Dedifferentiated amniotic fluid mesenchymal stem cell (primary cell): ENCODE measurements around the gene PDE4B.

Source experiments
- DNase-seq: peaks from one replicate; pipeline ENCODE4 v3.0.0-alpha.2; 2016; ENCODE audit errors: extremely low spot score

Gene PDE4B

DNA sequence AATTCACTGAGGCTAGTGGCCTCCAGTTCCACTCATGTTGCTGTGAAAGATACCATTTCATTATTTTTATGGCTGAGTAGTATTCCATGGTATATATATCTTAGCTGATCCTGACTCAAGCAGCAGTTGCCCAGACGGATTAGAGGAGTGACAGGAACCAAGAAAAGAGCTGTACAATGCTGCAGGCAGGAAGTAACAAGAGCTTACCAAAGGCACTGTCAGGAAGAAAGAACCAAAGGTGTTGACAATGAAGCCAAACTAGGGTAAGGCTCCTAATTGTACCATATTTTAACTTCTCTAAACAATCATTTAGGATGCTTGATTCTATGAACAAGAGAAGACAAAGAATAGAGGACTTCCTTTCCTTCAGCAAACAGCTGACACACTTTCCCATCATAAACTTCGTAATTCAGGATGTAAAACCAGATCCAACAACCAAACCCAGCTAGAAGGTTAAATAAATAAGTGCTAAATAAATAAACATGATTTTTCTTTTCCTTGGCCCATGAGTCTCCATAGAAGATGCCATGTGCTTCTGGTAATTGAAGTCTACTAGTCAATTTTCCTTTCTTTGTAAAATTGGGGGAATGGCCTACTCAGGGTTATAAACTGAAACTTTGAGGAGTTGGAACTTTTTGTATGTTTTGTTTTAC lies 493.0 kb downstream of the PDE4B start:
- DNase-seq: no peak

DNA sequence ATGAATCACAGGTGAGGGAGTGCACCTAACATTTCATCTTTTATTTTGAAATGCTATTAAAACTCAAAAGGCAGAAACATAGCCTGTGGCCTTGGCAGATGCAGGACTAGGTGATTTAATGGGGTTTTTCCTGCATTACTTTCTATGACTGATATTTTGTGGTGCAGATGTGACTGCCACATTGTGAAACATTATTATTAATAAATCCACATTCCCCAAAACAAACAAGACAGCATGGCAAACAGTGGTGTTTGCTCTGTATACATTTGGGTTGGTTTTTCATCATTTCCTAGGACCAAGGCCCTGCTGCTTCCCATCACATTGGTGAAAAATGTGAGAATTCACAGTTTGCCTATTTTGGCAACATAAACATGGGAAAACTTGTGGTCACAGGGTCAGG lies 493.6 kb downstream of the PDE4B start:
- DNase-seq: no peak

DNA sequence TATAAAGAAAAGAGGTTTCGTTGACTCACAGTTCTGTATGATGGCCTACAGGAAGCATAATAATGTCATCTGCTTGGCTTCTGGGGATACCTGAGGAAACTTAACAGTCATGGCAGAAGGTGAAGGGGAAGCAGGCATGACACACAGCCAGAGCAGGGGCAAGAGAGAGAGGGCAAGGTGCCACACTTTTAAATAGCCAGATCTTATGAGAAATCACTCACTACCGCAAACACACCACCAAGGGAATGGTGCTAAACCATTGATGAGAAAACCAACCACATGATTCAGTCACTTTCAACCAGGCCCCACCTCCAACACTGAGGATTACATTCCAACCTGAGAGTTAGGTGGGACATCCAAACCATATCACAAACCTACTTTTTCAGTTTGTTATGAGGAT lies 495.4 kb downstream of the PDE4B start:
- DNase-seq: no peak

DNA sequence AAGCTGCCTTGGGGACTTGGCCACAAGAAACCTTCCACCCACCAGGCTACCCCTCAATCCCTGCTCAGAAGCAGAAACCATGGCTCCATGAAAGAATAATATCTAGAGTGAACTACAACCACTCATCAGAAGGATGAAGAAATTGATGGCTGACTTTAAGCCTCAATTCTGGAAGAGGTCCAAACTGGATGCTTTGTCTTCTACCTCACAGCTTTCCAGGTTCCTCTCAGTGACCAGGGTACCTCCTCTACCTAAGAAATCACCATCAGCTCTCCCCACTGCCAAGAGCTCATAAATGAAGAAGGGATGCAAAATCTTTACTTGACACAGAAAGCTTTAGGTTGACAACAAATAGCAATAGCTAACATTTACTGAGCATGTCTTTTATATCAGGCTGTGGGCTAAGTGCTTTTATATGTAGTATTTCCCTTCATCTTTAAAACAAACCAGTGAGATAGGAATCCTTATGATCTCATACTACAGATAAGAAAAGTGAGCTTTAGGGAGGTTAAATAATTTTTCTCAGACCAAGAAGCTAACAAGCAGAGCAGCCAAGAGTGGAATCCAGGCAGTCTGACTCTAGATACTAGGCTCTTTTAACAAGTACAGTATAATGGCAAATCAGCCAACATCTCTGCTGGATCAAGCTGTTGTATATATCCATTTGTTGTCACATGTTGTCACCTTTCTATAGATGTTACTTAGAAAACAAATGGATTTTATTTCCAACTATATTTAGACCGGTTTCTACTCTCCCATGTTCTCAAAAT lies 498.3 kb downstream of the PDE4B start:
- no peak for DNase-seq

- no peak for DNase-seq
Measured at GRCh38 chr1:66291531-66291864, 498.8 kb downstream of the PDE4B start.

DNA sequence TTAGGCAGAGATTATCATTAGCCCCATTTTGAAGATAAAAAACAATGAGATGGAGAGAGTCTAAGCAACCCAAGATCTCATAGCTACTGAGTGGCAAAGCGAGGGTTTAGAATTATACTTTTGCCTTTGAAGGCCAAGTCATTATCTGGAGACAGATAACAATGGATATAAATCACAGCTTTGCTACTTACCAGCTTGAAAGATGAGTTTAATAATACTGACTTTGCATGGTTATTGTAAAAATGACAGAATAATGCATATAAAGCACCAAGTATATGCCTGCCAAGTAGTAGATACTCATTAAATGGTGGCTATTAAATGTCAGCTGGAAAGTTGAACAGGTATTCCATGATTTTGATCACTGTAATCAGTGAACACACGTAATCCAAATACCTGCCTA lies 499.6 kb downstream of the PDE4B start:
- DNase-seq: no peak

DNA sequence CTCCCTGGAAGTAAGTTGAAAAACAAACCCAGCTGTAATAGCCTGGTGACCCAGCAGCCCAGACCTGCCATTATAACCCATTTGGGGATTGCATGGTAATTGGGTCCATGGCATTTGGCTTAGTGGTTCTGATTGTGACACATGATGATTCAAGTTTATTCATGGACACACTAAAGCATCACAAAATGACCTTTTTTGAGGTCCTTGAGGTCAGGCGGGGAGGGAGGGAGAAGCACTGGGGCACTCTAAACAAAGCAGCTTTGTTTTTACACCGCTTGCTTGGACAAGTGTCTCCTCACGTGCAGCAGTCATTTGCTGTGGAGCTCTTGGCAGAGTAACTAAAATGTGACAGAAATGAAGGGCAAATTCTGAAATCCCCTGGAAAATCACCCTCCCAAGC lies 500.2 kb downstream of the PDE4B start:
- DNase-seq: no peak

DNA sequence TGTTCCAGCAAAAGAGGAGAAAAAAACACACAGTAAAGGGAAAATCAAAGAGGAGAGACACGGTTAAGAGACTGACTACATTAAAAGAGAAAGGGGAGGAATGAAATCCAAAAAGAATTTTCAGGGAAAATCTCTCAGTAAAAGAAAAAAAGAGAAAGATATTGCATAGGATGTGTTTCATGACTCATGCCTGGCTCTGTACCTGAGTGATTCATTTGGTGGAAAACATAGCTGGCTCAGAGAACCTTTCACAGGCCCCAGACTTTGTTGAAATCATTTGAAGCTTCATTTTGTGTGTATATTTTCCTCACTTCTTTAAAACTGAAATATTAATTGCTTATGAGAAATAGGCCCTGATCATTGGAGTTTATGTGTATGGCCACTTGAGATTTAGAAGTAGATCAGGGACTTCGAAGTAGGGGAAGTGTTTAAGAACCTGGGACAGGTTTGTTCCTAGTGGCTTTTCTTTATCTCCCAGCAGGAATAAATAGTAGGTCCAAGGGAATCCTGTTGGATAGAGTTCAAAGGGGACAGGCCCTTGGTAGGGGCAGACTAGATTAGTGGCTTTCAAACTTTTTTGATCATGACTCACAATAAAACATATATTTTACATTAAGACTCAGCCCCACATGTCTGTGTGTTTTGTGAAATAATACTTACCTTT lies 502.1 kb downstream of the PDE4B start:
- peak; percentile 53 for DNase-seq

GRCh38 chr1:66295803-66296202 lies 503.1 kb downstream of the PDE4B start:
- DNase-seq: no peak

GRCh38 chr1:66296370-66296769 lies 503.7 kb downstream of the PDE4B start:
- DNase-seq: no peak

DNA sequence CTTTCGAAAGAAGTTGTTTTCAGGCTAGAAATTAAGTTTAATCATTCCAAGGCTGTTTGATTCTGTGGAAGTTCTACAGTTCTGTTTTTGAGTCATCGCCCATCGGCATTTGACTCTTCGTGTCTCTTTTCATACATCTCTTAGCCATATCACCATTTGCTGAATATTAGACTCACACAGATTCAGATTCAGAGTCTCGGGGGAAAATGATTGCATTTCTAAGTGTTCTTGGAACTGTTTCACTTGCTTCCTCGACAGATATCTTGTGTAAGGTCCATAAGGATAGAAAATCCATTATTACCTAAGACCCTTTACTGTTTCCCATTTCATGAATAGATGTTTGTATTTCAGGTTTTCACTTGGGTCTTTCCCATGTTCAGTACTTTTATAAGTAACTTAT lies 504.3 kb downstream of the PDE4B start:
- DNase-seq: no peak

DNA sequence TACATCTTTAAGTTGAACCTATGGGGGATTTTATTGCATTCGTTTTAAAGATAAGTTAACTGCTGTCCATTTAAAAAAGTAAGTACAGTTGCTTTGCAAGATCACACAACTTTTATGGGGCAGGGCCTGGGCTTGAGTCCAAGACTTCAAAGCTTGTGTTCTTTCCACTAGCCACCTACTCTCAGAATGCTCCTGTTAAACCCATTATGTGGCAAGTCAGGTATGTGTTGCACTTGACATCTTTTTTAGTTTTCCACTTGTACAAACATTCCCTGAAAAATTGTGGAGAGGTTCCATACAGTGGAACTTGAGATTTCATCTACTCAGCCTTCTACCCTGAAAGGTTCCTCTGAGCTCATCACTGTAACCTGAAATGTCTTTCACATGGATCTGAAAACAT lies 505.8 kb downstream of the PDE4B start:
- DNase-seq: no peak

DNA sequence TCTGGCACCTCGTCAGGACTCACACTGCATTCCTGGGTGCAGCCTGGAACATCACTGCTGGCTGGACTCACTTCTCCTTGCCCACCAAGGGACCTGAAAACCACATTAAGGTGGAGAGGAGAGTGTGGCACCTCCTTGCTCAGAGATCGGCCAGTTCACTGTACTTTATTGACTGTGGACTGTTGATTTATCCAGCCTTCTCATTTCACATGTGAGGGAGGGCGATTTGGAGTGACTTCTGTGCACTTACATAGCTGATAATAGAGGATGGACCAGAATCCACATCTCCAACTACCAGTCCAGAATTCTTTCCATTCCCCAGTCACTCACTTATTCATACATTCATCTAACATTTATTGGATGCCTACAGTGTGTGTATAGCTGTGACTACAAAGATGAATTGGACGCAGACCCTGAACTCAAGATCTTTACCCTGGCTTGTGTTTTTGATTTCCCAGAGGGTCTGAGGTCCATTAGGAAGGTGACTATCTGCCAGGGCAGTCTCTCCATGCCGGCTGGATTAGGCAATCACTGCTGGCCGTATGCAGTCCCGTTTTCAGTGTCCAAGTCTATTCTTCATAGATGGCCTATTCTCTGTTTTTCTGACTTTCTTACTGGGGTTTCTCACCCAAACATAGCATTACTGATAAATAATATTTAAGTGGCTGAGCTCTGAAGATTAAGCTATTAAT lies 507.7 kb downstream of the PDE4B start:
- no peak for DNase-seq

DNA sequence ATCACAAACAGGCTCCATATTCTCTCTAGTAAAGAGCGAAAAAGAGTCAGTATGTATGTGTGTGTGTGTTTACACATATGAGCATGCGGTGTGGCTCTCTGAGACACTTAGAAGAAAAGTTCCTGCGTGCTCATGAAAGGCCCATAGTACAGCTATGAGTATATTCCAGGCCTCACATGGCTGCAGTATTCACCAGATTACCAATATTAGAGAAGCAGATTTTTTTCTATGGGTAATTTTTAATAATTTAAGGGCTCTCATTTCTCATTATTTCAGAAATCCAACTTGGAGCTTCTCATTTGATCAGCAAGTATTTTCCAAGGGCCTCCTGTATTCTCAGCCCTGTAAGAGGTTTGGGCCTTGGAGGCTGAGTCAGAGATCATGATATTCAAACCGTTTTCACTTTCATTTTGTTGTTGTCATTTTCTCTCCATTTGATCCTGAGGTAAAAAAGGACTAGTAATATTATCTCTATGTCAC lies 508.3 kb downstream of the PDE4B start:
- DNase-seq: peak; percentile 31

DNA sequence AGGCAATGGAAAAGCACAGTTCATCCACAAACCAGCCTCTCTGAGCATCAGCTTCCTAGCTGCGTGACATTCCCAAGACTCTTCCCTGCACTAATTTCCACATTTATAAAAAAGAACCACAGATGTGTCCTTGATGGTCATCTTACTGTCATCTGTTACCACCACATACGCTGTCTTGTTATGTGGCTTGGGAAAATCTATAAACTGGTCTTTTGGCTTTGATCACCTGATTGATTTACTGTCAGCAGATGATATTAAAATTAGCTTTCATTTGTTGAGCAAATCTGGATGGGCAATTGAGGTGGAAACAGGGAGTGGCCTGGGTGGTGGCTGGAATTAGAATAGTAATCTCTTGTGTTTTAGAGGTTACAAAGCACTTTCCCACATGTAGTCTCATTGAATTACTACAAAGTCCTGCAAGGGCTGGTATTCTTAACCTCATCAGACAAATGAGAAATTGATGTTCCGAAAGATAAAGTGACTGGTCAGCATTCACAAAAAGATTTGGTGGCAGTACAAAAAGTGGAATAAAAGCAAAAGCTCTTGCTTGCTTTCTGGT lies 509.6 kb downstream of the PDE4B start:
- no peak for DNase-seq

DNA sequence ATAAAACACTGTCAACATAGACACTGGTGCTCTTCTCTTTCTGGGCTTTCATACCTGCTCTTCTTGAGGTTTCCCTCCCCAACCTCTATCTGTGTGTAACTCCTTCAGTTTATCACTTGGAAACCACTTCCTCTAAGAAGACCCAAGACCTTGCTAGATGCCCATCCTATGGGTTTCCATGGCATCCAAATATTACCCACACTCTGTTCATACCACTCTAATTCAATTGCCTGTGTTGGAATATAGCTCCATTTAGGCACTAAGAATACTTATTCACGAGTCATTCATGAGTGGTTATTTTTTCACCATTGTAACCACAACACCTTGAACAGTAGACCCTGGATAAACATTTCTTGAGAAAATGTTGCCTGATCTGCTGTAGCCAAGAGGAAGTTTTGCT lies 510.1 kb downstream of the PDE4B start:
- no peak for DNase-seq

DNA sequence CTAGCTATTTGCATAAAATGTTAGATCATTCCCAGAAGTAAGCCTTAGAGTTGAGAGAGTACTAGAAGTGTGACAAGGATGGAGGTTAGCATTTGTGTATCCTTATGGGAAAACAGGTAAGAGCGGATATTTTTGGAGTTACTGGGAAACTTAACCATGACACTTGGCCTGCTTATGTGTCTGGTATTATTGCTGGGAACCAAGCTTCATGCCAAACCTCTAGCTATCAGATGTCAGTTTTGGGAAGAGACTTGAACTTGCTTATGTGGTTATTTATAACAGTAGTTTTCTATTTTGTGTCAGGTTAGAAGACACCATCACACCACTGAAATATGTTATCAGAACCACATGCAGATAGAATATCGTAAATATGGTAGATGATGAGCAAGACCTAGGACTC lies 511.0 kb downstream of the PDE4B start:
- no peak for DNase-seq

DNA sequence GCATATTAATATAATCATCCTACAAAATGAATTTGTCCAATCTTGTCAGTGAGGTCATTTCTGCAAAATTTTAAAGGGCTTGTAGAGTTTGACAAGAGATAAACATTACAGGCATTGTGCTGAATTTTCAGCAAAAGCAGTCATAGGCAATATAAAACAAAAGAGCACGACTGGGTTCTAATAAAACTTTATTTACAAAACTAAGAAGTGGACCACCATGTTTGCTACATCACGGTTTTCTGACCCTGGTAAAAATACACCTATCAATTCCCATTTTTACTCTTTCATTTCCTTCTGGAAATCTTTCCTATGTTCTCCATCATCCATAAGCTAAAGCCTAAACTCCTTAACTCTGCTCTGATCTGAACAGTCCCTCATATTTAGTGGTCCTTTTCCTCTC lies 511.4 kb downstream of the PDE4B start:
- DNase-seq: no peak

- no peak for DNase-seq
Measured at GRCh38 chr1:66305927-66306326, 513.2 kb downstream of the PDE4B start.

GRCh38 chr1:66309006-66309741 lies 516.5 kb downstream of the PDE4B start:
- DNase-seq: no peak

DNA sequence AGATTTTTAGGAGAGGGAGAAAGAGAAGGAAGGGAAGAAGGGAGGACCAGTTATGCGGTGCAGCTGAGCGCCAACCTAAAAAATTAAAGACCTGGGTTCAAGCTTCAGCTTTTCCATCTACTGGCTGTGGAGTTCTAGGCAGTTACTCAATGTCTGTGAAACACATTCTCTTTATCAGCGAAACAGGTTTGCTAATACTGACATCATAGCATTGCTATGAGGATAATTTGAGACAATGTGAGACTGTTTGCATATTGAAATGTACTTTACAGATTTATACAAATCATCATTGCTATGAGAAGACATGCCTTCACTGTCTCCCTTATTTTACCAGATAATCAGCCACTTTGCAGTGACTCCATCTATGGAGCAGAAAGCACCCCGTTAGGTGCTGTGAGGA lies 518.4 kb downstream of the PDE4B start:
- DNase-seq: no peak

DNA sequence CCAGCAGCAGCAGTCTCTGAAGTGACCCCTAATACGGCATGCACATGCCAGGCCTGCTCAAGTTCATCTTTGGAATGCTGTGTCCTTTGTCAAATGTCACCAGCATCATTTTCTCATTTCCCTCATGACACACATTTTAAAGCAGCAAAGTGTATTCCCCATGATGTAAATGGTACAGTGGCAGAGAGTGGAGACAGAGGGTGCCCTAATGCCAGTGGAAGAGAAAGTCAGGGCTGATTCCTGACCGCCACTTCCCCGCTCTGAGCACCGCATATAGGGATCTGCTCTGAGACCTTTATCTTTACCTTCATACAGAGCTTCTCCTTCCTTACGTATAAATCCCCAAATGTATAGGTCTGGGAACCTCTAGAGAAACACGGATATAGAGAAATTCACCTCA lies 518.9 kb downstream of the PDE4B start:
- DNase-seq: no peak
